Stimulated activated CD4-positive, alpha-beta T cell treated with anti-CD3 and anti-CD28 coated beads, Interleukin-2, amount 100 ng/mL, for 24 hours (primary cell): ENCODE results near the gene LSM6.

Experiments
- DNase-seq, 2 donors: peaks; one replicate each; pipeline ENCODE4 v3.0.0-alpha.2; 2020

Gene LSM6

DNA sequence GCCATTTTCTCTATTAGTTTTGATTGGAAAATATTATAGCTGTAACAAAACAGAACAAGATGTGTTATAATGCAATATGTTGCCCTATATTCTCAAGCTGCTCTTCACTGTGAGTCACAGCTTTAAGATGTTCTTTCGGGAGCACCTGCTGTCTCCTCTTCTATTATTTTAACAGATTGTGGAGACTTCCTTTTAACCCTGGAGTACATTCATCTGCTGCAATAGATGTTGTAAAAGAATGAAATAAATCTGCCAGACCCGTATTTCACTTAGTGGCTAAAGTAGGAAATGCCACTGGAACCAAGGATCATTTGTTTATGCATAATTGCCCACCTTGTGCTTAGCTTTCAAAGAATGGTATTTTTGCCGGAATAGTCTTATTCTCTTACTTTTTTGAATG is 11.1 kb downstream of the LSM6 start:
- DNase-seq = no peak

DNA sequence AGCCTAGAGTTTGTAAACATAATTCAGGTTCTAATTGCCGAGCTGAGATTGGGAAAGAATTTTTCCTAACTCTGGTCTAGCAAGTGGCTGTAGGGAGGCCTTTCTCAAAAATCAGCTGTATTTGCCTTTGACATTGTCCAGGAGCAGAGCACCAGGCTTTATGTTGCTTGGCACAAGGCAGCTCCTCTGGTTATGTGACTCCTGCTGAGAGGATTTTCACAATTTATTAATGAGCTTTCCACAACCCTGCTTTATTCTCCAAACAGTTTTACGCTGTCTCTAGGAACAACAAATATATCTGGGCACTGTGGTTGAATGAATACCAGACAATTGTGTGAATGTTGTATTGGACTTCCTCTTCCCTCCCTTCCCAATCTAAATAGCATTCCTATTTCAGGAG is 14.9 kb downstream of the LSM6 start:
- no peak for DNase-seq

DNA sequence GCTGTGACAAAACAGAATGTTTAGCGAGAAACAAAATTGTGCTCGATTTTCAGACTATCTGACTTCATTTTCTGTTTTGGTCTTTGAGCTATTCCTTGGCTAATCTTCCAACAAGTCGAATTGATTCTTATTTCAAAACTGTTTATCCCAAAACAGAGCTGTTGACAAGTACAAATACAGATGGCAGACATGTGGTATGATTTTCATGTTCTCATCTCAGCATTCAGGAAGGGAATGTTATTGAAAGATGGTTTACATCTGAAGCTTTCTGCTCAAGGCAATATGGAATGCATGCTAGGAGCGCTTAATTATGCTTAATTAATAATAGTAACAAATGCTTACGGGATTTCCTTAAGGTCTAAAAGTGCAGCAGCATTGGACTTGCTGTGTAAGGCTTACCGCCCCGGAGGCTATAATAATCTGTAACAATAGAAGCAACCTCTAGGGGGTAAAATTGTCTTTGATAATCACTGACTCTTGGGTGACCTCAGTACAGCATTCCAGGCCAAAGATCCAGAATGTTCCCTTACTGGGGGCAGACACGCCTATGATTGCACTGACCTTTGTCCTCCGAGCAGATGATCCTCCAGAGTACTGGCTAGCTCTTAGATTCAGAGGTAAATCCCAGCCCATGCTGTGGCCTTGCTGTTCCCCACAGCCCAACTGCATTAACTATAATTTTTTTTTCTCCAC is 16.4 kb downstream of the LSM6 start:
- no peak for DNase-seq

DNA sequence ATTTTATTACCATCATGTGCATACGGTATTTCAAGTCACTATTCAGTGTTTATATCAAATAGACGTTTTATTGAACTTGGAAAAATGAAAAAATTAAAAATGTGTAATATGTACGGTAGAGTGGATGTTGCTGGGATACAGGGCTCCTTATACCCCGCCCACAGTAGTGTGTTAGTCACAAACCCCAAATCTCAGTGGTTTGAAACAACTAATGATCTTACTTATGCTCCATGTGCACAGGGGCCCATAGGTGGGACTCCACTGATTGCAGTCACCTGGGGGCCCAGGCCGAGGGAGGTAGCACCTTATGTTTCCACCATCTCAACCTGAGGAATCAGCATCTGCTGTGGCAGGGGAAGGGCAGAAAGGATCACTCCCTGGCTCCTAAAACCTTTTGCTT is 18.1 kb downstream of the LSM6 start:
- DNase-seq = no peak

DNA sequence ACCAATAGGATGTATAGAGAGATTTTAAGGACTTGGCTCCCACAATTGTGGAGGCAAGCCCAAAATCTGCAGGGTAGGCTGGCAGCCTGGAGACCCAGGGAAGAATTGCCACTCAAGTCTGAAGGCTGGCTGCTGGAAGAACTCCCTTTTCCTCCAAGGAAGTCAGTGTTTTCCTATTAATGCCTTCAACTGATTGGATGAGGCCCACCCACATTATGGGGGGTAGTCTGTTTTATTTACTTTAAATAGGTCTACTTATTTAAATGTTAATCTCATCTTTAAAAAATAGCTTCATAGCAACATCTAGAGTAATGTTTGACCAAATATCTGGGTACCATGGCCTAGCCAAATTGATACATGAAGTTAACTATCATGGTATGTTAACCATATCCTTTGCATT is 18.7 kb downstream of the LSM6 start:
- no peak for DNase-seq

DNA sequence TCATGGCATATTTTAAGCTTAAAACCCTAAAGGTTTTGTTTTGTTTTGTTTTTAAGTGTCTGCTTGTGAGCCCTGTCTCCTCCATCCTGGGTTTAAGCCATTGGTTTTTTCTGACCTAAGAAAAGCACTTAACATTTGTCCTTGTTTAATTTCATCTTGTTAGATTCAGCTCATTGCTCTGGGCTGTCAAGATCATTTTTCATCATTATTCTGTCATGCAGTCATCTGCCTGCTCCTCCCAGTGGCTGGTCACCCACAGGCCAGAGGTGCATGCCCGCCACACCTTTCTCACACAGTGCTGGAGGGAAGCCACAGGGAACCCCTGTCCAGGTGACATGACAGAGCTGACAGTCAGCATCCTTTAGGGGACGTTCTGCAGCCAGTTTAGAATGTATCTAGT is 27.1 kb downstream of the LSM6 start:
- no peak for DNase-seq

DNA sequence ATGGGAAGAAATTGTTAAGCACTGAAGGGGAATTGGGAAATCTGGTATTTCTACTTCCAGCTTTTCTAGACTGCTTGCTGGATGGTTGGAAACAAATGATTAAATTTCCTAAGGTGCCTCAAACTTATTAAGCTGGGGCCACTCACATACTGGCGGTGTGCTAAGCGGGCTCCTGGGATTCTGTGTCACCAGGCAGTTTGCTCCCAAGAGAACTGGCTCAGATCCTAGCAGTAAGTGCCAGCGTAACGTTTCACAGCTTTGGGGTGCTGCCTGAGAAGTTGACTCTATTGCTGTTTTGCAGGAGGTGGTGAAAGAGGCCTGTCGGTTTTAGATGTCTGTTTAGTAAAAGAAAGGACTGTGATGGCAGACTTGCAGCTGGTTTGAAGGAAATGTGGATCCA is 31.9 kb downstream of the LSM6 start:
- DNase-seq = no peak

DNA sequence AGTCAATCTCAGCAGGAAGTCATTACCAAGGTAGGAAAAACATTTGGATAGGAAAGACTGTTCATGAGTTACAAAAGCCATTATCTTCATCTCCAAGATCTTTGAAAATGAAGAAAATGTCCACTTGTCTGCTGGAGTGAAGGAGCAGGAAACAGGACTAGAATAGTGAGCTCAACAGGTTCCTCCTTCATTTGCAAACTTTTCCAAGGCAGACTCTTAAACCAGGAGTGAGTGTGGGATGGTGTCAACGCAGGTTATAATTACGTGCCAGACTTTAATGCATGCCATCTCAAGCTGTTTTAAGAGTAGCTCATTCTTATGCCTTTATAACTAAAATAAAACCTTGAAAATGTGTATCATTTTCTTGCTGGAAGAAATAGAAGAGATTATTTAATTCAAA is 35.4 kb downstream of the LSM6 start:
- DNase-seq = no peak

DNA sequence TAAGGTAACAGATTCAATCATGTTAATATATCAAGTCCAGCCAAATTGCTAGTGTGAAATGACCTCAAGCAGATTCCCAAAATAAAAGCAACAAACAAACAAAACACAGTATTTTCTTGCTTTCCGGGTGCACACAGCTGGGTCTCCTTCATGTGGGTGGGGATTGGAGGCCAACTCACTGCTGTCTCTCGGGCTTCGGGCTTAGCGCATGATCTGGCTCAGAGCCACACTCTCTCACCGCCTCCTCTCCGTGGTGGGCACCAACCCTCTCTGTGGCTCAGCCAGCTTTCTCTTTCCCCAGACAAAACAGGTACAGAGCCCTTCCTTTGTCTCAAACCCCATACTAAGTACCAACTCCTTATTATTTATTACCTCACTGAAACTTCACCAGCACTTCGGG is 35.9 kb downstream of the LSM6 start:
- DNase-seq = no peak

DNA sequence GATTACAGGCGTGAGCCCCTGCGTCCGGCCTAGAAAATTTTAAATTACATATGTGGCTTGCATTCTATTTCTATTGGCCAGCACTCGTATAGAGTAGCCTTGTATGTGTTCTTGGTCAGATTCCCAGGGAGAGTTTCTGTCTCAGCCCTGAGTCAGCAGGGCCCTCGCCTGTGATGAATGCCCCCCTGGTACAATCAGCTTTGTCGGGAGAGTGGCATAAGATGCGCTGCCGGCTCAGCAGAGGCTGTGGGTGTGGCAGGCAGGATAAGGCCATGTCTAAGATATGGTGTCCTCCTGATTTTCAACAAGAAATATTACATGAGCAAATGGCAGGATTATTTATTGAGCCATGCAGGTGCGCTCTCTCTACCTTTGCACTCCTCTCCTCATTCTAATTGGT is 37.3 kb downstream of the LSM6 start:
- no peak for DNase-seq

DNA sequence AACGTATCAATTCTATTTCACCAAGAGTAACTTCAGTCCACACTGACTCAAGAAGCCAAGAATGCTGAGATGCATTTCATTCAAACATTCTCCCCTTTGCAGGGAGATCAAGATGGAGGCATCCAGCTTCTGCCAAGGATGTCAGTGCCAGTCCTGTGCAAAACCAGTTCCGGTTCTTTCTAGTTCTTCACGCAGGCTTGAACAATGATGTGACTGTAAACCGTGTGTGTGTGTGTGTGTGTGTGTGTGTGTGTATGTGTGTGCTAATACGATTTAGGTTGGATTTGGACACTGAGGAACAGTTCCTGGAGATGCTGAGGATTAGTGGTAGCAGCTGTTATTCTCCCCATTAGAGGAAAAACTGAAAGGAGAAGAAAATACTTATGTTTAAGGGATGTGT is 38.7 kb downstream of the LSM6 start, which contains the start of gene REELD1:
REELD1 (plus strand) TSS at position 301 of the 400 bp plus-strand sequence. CDS start 2,415 bp downstream, outside the sequence.
- DNase-seq = no peak

DNA sequence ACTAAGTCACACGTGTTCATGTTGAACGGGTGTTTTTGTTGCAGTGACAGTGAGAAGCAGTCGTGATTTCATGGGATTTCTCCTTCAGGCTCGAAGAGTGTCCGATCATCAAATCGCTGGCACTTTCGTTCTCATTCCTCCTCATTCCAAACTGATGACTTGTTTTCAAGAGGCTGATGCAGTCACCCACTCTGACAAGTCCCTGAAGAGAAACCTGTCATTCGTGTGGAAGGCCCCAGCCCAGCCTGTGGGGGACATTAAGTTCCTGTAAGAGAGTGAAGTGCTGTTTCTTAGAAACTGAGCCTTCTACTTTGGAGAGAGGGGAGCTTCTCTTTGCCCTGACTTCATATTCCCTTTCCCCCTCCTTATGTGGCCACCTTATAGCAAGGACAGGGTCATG is 46.8 kb downstream of the LSM6 start:
- no peak for DNase-seq

DNA sequence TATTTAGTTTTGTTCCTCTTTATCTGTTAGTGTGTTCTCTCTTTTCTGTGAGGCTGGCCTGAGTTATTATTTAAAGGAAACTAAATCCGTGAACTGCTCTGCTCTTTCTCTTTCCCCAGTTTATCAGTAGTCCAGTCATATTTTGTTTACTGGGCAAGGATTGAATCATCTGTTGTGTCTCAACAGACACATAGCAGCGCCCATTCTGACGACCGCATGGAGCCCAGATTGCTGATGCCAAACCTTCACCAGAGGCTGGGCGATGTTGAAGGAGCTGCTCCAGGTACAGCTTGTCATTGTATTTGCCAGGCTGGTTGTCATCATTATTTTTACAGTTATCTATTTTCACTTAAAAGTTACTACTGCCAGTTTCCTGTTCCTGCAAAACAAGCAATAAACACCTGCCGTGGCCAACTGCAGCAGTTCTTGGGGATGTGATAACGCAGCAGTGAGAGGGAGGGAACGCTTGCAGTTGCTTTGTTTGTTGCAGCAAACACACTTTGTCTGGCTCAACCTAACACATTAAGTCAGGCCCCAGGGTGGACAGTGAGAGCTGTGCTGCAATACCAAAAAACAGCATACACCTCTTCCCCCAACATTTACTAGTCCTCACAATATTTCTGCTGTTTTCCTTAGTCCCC is 48.9 kb downstream of the LSM6 start:
- no peak for DNase-seq

DNA sequence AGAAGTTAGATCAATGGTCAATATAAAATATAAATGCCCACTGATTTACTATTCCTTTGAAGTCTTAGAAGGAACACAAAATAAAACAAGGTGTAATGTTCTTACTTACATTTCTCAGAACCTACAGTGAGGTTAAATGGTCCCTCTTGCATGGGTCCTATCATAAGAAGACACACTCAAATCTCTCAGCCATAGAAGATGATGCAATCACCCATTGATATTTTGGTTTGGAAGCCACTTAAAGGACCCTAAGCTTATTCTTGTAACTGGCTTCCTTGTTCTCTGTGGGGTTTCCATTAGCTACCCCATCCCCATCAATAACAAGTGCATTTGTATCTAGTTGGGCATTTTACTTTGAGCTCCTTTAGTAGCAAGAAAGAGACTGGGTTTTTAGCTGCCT is 53.9 kb downstream of the LSM6 start:
- no peak for DNase-seq

DNA sequence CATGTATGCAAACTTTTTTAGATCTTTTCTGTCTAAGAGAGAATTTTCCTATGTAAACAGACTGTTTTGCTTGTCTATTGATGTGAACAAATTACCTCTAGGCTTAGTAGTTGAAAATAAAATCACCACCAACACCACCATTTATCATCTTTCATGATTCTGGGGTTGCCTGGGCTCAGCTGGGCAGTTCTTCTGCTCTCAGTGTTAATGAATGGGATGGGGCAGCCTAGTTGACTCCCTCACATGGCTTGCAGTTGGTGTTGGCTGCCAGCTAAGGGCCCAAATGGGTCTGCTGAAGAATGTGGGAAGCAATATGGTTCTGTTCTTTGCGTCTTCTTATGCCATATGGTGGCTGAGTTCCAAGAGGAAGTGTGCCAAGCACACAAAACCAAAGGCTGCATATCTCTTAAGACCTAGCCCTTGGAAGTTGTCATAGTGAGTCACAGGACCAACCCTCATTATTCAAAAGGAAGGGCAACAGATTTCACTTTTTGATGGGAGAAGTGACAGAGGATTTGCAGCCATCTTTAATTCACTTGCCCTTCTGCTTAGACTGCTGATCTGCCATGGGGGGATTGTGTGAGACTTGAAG is 56.7 kb downstream of the LSM6 start:
- DNase-seq = no peak

DNA sequence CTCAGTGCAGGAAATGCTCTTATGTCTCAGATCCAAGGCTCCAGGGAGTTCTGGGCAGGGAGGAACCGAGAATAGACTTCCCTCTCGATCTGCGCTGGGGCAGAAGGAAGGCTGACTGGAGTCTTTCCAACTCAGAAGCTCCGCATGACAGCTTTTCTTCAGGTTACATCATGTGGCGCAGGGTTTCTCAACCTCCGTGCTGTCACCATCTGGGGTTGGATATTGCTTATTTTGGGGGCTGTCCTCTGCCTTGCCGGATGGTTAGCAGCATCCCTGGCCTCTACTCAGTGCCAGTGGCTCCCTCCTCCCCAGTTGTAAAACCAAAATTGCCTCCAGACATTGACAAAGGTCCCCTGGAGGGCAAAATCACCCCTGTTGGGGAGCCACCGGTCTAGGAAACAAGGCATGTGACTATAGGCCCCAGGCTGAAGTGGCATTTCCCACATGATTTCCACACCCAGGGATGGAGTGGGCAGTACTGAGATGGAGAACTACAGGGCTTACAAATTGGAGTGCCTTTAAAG is 60.2 kb downstream of the LSM6 start:
- no peak for DNase-seq

DNA sequence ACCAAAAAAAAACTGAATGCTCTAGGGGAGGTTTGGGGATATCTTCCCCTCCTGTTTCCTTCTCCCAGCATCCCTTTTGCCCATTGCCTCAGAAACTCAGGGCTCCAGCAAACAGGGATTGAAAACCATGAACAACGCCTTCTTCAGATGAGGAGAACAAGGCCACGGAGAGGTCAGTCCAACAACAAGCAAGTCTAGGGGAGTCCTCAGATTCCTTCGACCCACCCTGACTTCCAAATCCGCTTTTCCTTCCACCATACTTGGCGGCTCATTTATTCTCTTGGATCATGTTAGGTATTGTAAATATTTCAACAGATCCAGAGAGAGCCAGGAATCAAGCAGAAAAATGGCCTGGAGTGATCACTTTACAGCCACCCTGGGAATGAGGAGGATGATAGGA is 60.7 kb downstream of the LSM6 start:
- no peak for DNase-seq

DNA sequence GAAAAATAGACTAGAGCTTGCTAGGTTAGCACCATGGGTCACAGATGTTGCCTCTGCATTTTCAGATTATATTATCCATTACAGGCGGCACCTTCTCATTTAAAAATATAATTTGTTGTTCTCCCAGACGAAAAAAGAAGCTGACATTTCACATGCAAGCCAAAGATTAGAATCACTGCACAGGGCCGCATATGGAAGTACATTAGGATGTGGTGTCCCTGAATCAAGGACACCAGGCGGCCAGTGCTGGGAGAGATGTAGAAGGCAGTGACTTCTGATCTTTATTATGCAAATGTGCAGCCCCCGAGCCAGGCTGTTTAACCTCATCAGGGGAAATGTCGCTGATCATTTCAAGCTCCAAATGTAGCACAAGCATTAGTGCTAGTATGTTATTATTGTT is 61.6 kb downstream of the LSM6 start:
- no peak for DNase-seq

DNA sequence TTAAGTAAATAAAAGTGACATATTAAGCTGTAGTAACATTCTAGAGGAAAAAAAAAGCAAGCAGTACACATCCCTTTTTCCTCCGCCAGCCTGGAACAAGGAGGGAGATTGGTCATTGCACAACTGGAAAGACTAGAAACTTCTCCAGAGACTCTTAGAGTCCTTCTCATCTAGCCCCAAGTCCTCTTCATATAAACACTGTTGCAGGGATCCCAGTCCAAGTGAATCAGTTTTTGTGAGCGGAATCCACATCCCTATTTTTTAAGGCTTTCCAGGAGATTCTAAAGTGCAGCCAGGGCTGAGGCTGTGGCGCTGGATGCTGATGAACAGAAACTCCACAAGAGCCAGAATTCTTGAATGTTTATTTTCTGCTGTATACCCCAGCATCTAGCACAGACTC is 62.6 kb downstream of the LSM6 start:
- DNase-seq = no peak
